Measurements from ENCODE around the gene GALNT8. TPM values are rescaled to one million over a fixed set of nuclear protein-coding genes. Genes with fewer than 3 reads are reported as not detected.

Gene GALNT8
- total RNA-seq, 6 experiments from 2014 or later, result not detected

- no peaks in the 10 kb centered on the region; the same call in 1 of the 2 replicates for H3K27me3 Mint-ChIP-seq (ENCODE audit: insufficient read depth)
- no peak overlapping the region for H3K4me3 Mint-ChIP-seq
- no peak overlapping the region for H3K27ac Mint-ChIP-seq
- H3K36me3 Mint-ChIP-seq (ENCODE audit: low read depth), result no peaks in the 10 kb centered on the region
- TF ChIP-seq CTCF (IDR thresholded peaks at IDR 0.05), result no peak
- DNase-seq, result no peak
- no peaks in the 10 kb centered on the region for H3K9me3 Mint-ChIP-seq
- H3K4me1 Mint-ChIP-seq (ENCODE audit: low read depth), result no peaks in the 10 kb centered on the region
These were observed 19.6 kb upstream of the GALNT8 start for GRCh38 chr12:4700621-4701026.

- Mint-ChIP-seq H3K27ac (no peak overlapping the region), H3K4me1 (ENCODE audit: low read depth) (no peaks in the 10 kb centered on the region), H3K27me3 (ENCODE audit: insufficient read depth) (no peaks in the 10 kb centered on the region; the same call in 1 of the 2 replicates), H3K4me3 (no peak overlapping the region), H3K36me3 (ENCODE audit: low read depth) (no peaks in the 10 kb centered on the region), H3K9me3 (no peaks in the 10 kb centered on the region)
- TF ChIP-seq CTCF (IDR thresholded peaks at IDR 0.05), result no peak
- no peak for DNase-seq
These were observed 18.6 kb upstream of the GALNT8 start for GRCh38 chr12:4701395-4702190.

GRCh38 chr12:4703676-4704075 is 16.5 kb upstream of the GALNT8 start:
- no peak for DNase-seq
- Mint-ChIP-seq H3K4me3 (no peak overlapping the region), H3K9me3 (no peaks in the 10 kb centered on the region), H3K27ac (no peak overlapping the region), H3K36me3 (ENCODE audit: low read depth) (no peaks in the 10 kb centered on the region), H3K27me3 (ENCODE audit: insufficient read depth) (peaks cover 2% of the 10 kb centered on the region), H3K4me1 (ENCODE audit: low read depth) (no peaks in the 10 kb centered on the region)
- no peak for TF ChIP-seq CTCF (IDR thresholded peaks at IDR 0.05)

- H3K4me1 Mint-ChIP-seq (ENCODE audit: low read depth), result no peaks in the 10 kb centered on the region
- no peaks in the 10 kb centered on the region for H3K36me3 Mint-ChIP-seq (ENCODE audit: low read depth)
These were observed 14.4 kb upstream of the GALNT8 start for GRCh38 chr12:4705824-4706223.

GRCh38 chr12:4707306-4707705 is 12.9 kb upstream of the GALNT8 start:
- H3K36me3 Mint-ChIP-seq (ENCODE audit: low read depth), result no peaks in the 10 kb centered on the region
- H3K4me3 Mint-ChIP-seq, result no peak overlapping the region
- TF ChIP-seq CTCF (IDR thresholded peaks at IDR 0.05), result no peak
- peaks cover 2% of the 10 kb centered on the region for H3K27me3 Mint-ChIP-seq (ENCODE audit: insufficient read depth)
- H3K9me3 Mint-ChIP-seq, result no peaks in the 10 kb centered on the region
- DNase-seq, result no peak
- no peaks in the 10 kb centered on the region for H3K4me1 Mint-ChIP-seq (ENCODE audit: low read depth)
- no peak overlapping the region for H3K27ac Mint-ChIP-seq

More at GRCh38 chr12:4705824-4706223, 14.4 kb upstream of the GALNT8 start:
- H3K9me3 Mint-ChIP-seq, result no peaks in the 10 kb centered on the region
- H3K27me3 Mint-ChIP-seq (ENCODE audit: insufficient read depth), result peaks cover 2% of the 10 kb centered on the region
- TF ChIP-seq CTCF (IDR thresholded peaks at IDR 0.05), result no peak
- no peak overlapping the region for H3K4me3 Mint-ChIP-seq
- no peak for DNase-seq
- H3K27ac Mint-ChIP-seq, result no peak overlapping the region

Measured in HFFc6 (cell line).